Activated naive CD4-positive, alpha-beta T cell treated with anti-CD3 and anti-CD28 coated beads for 36 hours (primary cell): ENCODE data around the gene TDRD9. TPM values are rescaled to one million over a fixed set of nuclear protein-coding genes. Genes with fewer than 3 reads are reported as not detected.
A peak's percentile ranks its signal among the peaks of the same experiment; 100 is the strongest.

Experiments used
- CTCF ChIA-PET: fragments of 350-600 bp; sonication (Branson Sonifier 250); formaldehyde crosslinking; loops from one replicate; lab custom pipeline; 2021; ENCODE audit warnings: antibody characterized with exemption; lab: Charles Lee
- DNase-seq: peaks from one replicate; pipeline ENCODE4 v3.0.0-alpha.2; 2020
- H3K27ac Mint-ChIP-seq: one replicate; pipeline ENCODE4 v1.8.0; 2021; ENCODE audit warnings: mild to moderate bottlenecking, mixed read lengths
- H3K27me3 Mint-ChIP-seq: one replicate; pipeline ENCODE4 v1.8.0; 2021; ENCODE audit warnings: low read depth, mixed read lengths
- H3K36me3 Mint-ChIP-seq: one replicate; pipeline ENCODE4 v1.8.0; 2021; ENCODE audit warnings: low read depth, mixed read lengths
- H3K4me1 Mint-ChIP-seq: one replicate; pipeline ENCODE4 v1.8.0; 2021; ENCODE audit warnings: low read depth, mixed read lengths
- H3K4me3 Mint-ChIP-seq: one replicate; pipeline ENCODE4 v1.8.0; 2021; ENCODE audit warnings: mild to moderate bottlenecking, moderate library complexity, mixed read lengths
- H3K9me3 Mint-ChIP-seq: one replicate; pipeline ENCODE4 v1.8.0; 2021; ENCODE audit warnings: mixed read lengths
- intact Hi-C: fragments of 100-400 bp; cut with micrococcal nuclease; formaldehyde crosslinking; loops from one replicate; pipeline ENCODE4 v1.15.1; 2023
- total RNA-seq, 2 experiments: library from RNA; stranded (reverse); gene quantifications; one replicate each; pipeline ENCODE4 v1.2.3, GENCODE V29; 2021

Gene TDRD9
- total RNA-seq, 2 experiments from 2014 or later: 0.10 TPM; not detected in 1

GRCh38 chr14:103894723-103895059 lies 33.6 kb upstream of the TDRD9 start:
- no peak overlapping the region for H3K4me3 Mint-ChIP-seq
- no peaks in the 10 kb centered on the region for H3K36me3 Mint-ChIP-seq
- intact Hi-C loops: no loop called here
- DNase-seq: no peak
- H3K9me3 Mint-ChIP-seq: no peaks in the 10 kb centered on the region
- H3K4me1 Mint-ChIP-seq: no peaks in the 10 kb centered on the region
- no peak overlapping the region for H3K27ac Mint-ChIP-seq
- CTCF ChIA-PET: no interaction called here
- H3K27me3 Mint-ChIP-seq: no peaks in the 10 kb centered on the region

- DNase-seq: no peak
- Mint-ChIP-seq H3K27me3 (no peaks in the 10 kb centered on the region), H3K27ac (no peak overlapping the region), H3K4me3 (no peak overlapping the region), H3K4me1 (peaks cover 2% of the 10 kb centered on the region), H3K36me3 (no peaks in the 10 kb centered on the region), H3K9me3 (no peaks in the 10 kb centered on the region)
- intact Hi-C loops: no loop called here
- CTCF ChIA-PET: interaction anchor here (0.6 kb wide), 2 partner anchors 9 to 22 kb away, joined by 3 read pairs; no protein-coding TSS in a partner anchor
Observed at GRCh38 chr14:103896578-103896977, 31.7 kb upstream of the TDRD9 start.

- Mint-ChIP-seq H3K4me3 (no peak overlapping the region), H3K27ac (no peak overlapping the region), H3K9me3 (no peaks in the 10 kb centered on the region), H3K36me3 (no peaks in the 10 kb centered on the region), H3K4me1 (peaks cover 2% of the 10 kb centered on the region), H3K27me3 (no peaks in the 10 kb centered on the region)
- intact Hi-C loops: no loop called here
- CTCF ChIA-PET: interaction anchor here (1.1 kb wide), 1 partner anchor 13 kb away, joined by 6 read pairs; no protein-coding TSS in a partner anchor
- no peak for DNase-seq
Observed at GRCh38 chr14:103897075-103897947, 30.9 kb upstream of the TDRD9 start.

- H3K4me3 Mint-ChIP-seq: no peak overlapping the region
- peaks cover 2% of the 10 kb centered on the region for H3K4me1 Mint-ChIP-seq
- intact Hi-C loops: no loop called here
- H3K9me3 Mint-ChIP-seq: no peaks in the 10 kb centered on the region
- no peak overlapping the region for H3K27ac Mint-ChIP-seq
- DNase-seq: no peak
- CTCF ChIA-PET: interaction anchor here (0.5 to 1.1 kb wide), 4 partner anchors 12 to 179 kb away, joined by 3 to 6 read pairs (median 3); no protein-coding TSS in a partner anchor
- H3K27me3 Mint-ChIP-seq: no peaks in the 10 kb centered on the region
- H3K36me3 Mint-ChIP-seq: no peaks in the 10 kb centered on the region
Observed at GRCh38 chr14:103898204-103898603, 30.1 kb upstream of the TDRD9 start.

- H3K9me3 Mint-ChIP-seq: no peaks in the 10 kb centered on the region
- peaks cover 2% of the 10 kb centered on the region for H3K4me1 Mint-ChIP-seq
- CTCF ChIA-PET: interaction anchor here (1.1 kb wide), 2 partner anchors 11 to 84 kb away, joined by 3 to 6 read pairs; no protein-coding TSS in a partner anchor
- H3K4me3 Mint-ChIP-seq: no peak overlapping the region
- no peak overlapping the region for H3K27ac Mint-ChIP-seq
- H3K36me3 Mint-ChIP-seq: no peaks in the 10 kb centered on the region
- intact Hi-C loops: no loop called here
- H3K27me3 Mint-ChIP-seq: no peaks in the 10 kb centered on the region
- DNase-seq: no peak
Observed at GRCh38 chr14:103898711-103899110, 29.5 kb upstream of the TDRD9 start.

- CTCF ChIA-PET: interaction anchor here (0.6 to 2.6 kb wide), 3 partner anchors 11 to 86 kb away, joined by 3 to 21 read pairs (median 4); no protein-coding TSS in a partner anchor
- peaks cover 2% of the 10 kb centered on the region for H3K4me1 Mint-ChIP-seq
- no peak for DNase-seq
- H3K27me3 Mint-ChIP-seq: no peaks in the 10 kb centered on the region
- no peaks in the 10 kb centered on the region for H3K9me3 Mint-ChIP-seq
- no peak overlapping the region for H3K27ac Mint-ChIP-seq
- H3K36me3 Mint-ChIP-seq: no peaks in the 10 kb centered on the region
- H3K4me3 Mint-ChIP-seq: no peak overlapping the region
- intact Hi-C loops: no loop called here
Observed at GRCh38 chr14:103899316-103899715, 28.9 kb upstream of the TDRD9 start.

- CTCF ChIA-PET: interaction anchor here (0.5 to 2.6 kb wide), 13 partner anchors 11 to 98 kb away, joined by 3 to 24 read pairs (median 4); partner anchors contain the start of gene TDRD9
- intact Hi-C loops: no loop called here
- no peak for DNase-seq
- H3K27me3 Mint-ChIP-seq: no peaks in the 10 kb centered on the region
- peaks cover 2% of the 10 kb centered on the region for H3K4me1 Mint-ChIP-seq
- no peaks in the 10 kb centered on the region for H3K9me3 Mint-ChIP-seq
- no peaks in the 10 kb centered on the region for H3K36me3 Mint-ChIP-seq
- no peak overlapping the region for H3K27ac Mint-ChIP-seq
- H3K4me3 Mint-ChIP-seq: no peak overlapping the region
Observed at GRCh38 chr14:103899833-103900232, 28.4 kb upstream of the TDRD9 start.

GRCh38 chr14:103904493-103905107 lies 23.7 kb upstream of the TDRD9 start:
- H3K27ac Mint-ChIP-seq: no peak overlapping the region
- no peak for DNase-seq
- H3K36me3 Mint-ChIP-seq: no peaks in the 10 kb centered on the region
- CTCF ChIA-PET: interaction anchor here (0.5 to 1.7 kb wide), 10 partner anchors 8 to 173 kb away, joined by 3 to 9 read pairs (median 4); a partner anchor contains a TSS
- no peak overlapping the region for H3K4me3 Mint-ChIP-seq
- no peaks in the 10 kb centered on the region for H3K9me3 Mint-ChIP-seq
- no peaks in the 10 kb centered on the region for H3K27me3 Mint-ChIP-seq
- peaks cover 16% of the 10 kb centered on the region for H3K4me1 Mint-ChIP-seq
- intact Hi-C loops: no loop called here

- peak overlapping the region; percentile 6 for H3K4me3 Mint-ChIP-seq
- intact Hi-C loops: no loop called here
- peak; percentile 42 for DNase-seq
- no peak overlapping the region for H3K27ac Mint-ChIP-seq
- CTCF ChIA-PET: interaction anchor here (1.9 to 3.6 kb wide), 2 partner anchors 75 to 99 kb away, joined by 4 to 24 read pairs; no protein-coding TSS in a partner anchor
- peaks cover 24% of the 10 kb centered on the region for H3K4me1 Mint-ChIP-seq
- H3K36me3 Mint-ChIP-seq: peaks cover 2% of the 10 kb centered on the region
- H3K9me3 Mint-ChIP-seq: no peaks in the 10 kb centered on the region
- no peaks in the 10 kb centered on the region for H3K27me3 Mint-ChIP-seq
Observed at GRCh38 chr14:103905842-103906456, 22.3 kb upstream of the TDRD9 start.

- H3K4me3 Mint-ChIP-seq: no peak overlapping the region
- intact Hi-C loops: loop anchor here (2.0 kb wide), 1 partner anchor 36 kb away; no protein-coding TSS in a partner anchor
- peak; percentile 63 for DNase-seq
- CTCF ChIA-PET: interaction anchor here (0.7 to 3.6 kb wide), 3 partner anchors 12 to 102 kb away, joined by 3 to 24 read pairs (median 4); no protein-coding TSS in a partner anchor
- no peaks in the 10 kb centered on the region for H3K27me3 Mint-ChIP-seq
- peaks cover 2% of the 10 kb centered on the region for H3K36me3 Mint-ChIP-seq
- no peaks in the 10 kb centered on the region for H3K9me3 Mint-ChIP-seq
- H3K27ac Mint-ChIP-seq: peak overlapping the region; percentile 68
- peaks cover 22% of the 10 kb centered on the region for H3K4me1 Mint-ChIP-seq
Observed at GRCh38 chr14:103908580-103908979, 19.7 kb upstream of the TDRD9 start.

GRCh38 chr14:103909531-103910261 lies 18.6 kb upstream of the TDRD9 start:
- peak overlapping the region; percentile 84 for H3K27ac Mint-ChIP-seq
- intact Hi-C loops: loop anchor here (1.0 to 5.0 kb wide), 3 partner anchors 37 to 337 kb away; no protein-coding TSS in a partner anchor
- H3K4me1 Mint-ChIP-seq: peaks cover 22% of the 10 kb centered on the region
- CTCF ChIA-PET: interaction anchor here (0.7 to 2.2 kb wide), 16 partner anchors 9 to 170 kb away, joined by 3 to 27 read pairs (median 5); partner anchors contain the start of gene TDRD9
- H3K4me3 Mint-ChIP-seq: peak overlapping the region; percentile 25
- H3K36me3 Mint-ChIP-seq: peaks cover 5% of the 10 kb centered on the region
- H3K27me3 Mint-ChIP-seq: no peaks in the 10 kb centered on the region
- no peak for DNase-seq
- no peaks in the 10 kb centered on the region for H3K9me3 Mint-ChIP-seq
